GM18520 (cell line): Measurements from ENCODE around the gene MACROD2.
"Not testable (repeated sequence)": the region's sequence is repeated elsewhere in the genome, so short reads cannot be mapped to it uniquely, and the experiment has no call there.

Experiments used
- ATAC-seq: cut with Tn5 transposase; IDR thresholded peaks from one replicate; pipeline ENCODE4 v1.9.1; 2021; ENCODE audit not compliant: unreplicated experiment

Gene MACROD2

DNA sequence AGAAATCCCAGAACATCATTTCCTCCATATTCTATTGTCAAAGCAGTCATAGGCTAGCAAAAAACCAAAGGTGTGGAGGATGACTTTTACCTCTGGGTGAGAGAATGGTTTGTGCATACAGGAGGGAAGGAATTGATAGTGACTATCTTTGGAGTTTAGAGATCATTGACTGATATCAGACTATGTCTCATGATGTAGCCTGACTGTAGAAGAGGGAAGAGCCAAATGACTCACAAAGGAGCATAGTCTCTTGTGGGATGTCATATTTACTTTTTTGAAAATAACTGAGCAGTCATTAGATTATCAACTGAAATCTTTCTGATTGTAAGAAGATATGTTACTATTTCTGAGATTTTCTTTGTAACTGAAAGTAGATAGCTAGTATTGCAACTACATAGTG lies 183.6 kb downstream of the MACROD2 start:
- no peak for ATAC-seq

DNA sequence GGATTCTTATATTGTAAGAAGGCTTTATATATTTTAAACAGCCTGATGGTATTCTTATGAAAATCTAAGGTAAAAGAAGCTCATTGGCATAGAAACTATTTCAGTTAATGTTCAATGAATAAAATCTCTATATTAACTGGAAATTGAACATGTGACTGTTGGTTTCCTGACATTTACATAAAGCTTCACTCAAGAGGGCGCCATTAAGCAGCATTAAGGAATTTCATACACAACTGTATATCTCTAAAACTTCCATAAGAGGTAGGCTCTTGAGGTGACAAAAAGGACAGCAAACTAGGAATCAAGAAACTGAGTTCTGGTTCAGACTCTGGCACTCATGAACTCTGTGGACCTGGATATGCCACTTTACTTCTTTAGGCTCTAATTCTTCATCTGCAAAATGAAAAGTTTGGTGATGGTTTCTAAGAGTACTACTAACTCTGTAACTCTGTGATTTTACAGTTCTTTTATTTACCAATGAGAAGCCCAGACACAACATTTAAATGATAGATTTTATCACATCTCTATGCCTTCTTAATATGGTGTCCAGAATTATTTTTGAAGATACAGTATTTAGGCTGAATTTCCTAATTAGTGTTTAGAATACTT lies 194.6 kb downstream of the MACROD2 start:
- ATAC-seq = no peak

DNA sequence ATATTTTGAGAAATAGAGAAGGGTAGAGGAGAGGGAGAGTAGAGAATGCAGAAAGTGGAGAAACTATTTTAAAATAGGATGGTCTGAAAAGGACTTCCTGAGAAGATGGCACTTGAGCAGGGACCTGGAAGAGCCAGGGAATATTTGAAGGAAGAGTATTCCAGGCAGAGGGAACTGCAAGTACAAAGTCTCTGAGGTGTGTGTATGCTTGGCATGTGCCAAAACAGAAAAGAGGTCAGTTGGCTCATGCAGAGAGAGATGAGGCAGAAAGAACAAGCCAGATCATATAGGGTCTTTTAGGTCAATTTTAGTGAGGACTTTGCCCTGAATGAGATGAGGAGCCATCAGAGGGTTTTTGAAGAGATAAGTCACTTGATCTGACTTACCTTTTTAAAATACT lies 196.2 kb downstream of the MACROD2 start:
- ATAC-seq = no peak

DNA sequence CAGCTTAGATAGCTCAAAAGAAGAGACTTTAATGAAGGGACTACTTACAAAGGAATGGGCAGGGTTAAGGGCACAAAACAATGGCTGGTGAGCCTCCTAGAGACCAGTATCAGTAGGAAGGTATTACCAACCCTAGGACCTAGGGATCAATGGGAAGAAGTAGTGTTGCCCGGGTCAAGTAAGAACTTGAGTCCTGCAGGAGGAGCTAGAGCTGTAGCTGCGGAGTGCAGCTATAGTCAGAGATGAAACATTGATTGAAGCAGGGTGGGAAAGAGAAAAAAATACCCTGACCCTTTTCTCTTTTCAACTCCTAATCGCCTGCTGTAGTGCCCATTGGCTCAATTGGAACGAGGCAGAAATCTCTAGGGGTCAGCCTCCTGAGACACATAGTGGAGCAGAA lies 198.1 kb downstream of the MACROD2 start:
- no peak for ATAC-seq

DNA sequence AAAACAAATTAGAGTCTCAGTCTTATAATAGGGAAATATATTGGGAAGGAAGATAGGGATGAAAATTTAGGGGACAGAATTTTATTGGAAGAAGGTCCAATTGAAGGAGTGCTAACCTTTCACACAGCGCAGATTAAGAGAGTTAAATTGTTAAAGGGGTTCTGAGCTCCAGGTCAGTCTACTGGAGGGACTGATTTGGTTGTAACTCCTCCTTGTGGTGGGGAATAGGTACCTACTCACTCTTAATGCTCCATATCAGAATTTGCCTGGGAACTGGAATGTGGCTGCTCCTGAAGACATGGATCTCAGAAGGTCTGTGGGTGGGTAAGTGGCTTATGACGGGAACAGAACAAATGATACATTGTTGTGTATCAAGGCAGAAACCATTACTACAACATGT lies 198.6 kb downstream of the MACROD2 start:
- ATAC-seq = no peak

DNA sequence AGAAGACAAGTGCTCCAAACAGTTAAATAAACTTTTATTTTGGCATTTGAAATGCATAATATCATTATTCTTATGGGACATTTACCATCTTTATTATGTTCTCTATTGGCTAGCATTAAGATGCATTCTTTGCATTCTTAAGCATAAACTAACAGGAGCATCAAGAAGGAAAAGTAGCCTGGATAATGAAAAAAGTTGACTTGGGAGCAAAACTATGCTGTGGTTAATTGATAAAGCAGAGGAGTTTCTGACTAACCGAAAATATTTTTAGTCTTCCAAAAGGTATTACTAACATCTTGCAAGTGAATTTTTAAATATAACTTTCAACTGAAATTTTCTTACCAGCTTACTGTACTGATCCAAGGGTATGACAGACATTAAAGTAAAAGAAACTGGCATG lies 201.8 kb downstream of the MACROD2 start:
- no peak for ATAC-seq

DNA sequence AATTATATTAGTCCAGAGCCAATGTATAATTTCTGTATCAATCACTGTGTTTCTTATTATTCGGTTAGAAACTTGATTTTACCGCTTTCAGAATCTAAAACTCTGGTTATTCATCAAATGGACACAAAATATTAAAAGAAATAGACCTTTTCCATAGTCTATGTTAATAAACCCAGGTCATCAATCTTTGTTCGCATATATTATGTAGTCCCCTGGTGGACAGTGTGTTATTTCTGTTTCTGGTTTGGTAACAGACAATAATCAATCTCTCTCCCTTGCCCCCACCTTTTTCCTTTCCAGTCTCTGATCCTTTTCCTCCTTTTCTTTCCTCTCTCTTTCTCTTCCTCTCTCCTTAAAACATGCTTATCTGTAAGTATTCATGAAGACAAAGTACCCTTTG lies 203.1 kb downstream of the MACROD2 start:
- ATAC-seq = no peak

DNA sequence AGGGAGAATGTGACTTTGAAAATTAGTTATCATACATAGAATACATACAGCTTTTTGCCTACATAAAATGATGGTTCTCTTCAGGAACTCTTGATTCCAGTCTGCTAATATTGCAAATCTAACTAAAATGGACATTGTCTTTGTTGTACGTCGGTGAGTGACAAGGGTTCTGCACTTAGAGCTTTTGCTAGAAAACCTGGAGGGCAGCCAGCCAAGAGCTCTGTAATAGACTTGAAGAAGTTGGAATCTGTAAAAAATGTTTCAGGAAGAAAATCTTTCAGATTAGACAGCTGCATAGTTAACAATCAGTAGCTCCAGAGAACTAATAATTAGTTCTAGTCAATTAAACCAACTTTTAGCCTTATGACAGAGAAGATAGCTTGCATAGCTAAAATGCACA lies 203.8 kb downstream of the MACROD2 start:
- ATAC-seq = no peak

DNA sequence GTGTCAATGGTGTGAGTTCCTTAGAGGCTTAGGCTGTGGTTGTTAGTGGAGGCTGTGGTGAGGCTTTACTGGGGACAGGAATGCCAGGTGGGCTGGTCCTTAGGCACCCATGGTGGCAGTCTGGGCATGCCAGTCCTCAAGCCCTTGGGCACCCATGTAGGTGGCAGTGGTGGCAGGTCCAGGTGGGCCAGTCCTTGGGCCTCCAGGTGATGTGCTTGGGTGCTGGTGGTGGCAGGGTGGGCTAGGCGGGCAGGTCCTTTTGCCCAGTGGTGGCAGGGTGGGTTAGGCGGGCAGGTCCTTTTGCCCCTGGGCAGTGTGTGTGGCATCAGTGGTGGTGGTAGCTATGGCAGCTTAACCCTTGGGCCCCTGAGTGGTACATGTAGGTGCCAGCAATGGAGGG lies 208.3 kb downstream of the MACROD2 start:
- ATAC-seq = no peak

DNA sequence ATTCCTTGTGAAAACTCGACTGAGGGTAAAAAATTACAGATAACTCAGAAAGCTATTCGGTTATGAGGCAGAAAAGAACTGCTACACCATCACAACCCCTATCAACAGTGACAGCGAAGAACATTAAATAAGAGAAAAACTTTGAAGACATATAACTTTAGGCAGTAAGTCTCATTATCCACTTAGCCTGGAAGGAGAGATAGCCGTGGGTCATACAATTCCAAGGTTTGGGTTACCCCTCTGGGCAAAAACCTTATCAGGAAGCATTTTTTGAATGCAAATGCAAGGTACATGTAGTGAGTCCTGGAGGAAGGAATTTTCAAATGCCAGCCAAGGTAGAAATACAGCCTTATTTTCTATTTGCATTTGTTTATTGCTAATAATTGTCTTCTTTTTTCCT lies 212.3 kb downstream of the MACROD2 start:
- ATAC-seq = no peak

DNA sequence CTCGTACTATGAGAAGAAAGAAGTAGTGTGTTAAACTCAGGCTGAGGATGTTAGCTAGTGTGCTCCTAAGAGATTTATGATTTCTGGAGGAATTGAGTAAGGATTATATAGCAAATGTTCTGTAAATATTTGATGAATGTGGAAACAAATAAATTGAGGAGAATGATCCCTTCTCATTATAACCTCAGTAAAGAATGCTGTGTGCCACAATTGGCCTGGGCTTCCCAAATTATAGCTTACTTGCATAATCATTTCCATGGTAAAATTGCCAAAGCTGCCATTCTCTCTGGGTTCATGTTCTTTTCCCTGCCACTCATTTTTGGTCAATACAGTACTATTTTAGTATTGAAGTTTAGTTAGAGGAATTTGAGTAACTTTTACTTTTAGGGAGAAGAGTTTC lies 213.6 kb downstream of the MACROD2 start:
- no peak for ATAC-seq

DNA sequence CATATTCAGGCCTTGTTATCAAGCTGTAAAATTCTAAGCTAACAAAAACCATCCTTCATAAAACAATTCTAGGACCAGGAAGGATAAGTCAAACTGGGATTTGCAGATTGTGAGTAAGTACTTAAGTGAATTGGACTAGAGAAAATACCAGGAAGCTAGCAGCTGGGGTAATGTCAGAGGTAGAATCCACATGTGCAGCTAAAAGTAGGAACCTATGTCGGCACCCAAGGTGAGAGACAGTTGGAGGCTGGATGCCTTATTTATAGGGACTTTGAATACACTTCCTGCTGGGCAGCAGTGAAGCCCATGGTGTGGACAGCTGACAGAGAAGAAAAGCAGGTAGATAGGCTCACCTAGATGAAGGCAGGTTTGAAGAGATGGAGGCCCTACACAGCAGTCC lies 214.8 kb downstream of the MACROD2 start:
- ATAC-seq = no peak

DNA sequence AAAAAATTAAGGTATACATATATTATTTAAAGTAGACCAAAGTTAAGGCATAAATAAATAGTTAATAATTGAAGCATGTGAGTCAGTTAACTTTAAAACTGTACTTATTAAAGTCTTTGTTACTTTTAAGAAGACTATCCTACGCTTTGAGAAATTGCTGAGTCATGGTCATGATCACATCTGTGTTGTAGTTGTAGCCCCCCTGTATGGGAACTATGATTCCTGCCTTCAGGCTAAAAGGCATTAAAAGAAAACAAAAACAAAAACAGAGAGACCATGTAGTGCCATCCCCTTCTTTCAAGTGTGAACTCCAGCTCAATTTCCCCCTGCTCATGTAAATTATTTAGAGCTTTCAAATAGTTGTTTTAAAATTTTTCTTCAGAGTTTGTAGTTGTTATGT lies 218.7 kb downstream of the MACROD2 start:
- no peak for ATAC-seq

DNA sequence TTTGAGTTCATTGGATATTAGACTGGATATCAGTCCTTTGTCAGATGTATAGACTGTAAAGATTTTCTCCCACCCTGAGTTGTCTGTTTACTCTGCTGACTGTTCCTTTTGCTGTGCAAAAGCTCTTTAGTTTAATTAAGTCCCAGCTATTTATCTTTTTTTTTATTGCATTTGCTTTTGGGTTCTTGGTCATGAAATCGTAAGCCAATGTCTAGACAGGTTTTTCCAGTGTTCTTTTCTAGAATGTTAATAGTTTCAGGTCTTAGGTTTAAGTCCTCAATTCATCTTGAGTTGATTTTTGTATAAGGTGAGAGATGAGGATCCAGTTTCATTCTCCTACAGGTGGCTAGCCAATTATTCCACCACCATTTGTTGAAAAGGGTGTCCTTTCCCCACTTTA lies 220.6 kb downstream of the MACROD2 start:
- ATAC-seq = not testable (repeated sequence)

DNA sequence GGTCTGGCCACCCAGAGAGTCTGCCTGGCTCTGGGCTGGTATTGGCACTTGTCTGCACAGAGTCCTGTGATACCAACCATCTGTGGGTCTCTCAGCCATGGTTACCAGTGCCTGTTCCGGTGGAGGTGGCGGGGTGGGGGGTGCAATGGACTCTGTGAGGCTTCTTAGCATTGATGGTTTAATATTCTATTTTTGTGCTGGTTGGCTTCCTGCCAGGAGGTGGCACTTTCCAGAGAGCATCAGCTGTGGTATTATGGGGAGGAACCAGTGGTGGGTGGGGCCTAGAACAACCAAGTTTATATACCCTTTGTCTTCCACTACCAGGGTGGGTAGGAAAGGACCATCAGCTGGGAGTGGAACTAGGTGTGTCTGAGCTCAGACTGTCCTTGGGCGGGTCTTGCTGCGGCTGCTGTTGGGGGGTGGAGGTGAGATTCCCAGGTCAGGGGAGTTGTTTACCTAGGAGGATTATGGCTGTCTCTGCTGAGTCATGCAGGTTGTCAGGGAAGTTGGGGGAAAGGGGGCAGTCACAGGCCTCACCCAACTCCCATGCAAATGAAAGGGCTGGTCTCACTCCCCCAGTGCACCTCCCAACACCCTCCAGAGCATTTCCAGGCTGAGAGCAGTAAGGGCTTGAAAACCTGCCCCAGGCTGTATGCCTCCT lies 224.6 kb downstream of the MACROD2 start:
- ATAC-seq = no peak

DNA sequence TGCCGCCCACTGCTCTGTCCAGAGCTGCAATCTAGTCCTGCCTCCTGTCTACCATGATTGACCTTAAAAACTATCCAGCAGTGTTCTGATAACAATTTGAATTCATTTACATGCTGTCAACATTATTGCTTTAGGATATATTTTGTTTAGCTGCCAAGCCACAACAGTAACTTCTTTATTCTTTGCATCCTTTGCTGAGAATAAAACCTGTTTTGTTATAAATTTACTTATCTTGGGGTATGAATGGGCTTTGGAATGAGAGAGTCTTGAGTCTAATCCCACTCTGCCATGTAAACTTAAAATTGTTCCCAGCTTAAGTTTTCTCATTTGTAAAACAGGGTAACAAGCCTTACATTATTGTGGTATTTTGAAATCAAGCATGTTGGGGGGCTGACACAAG lies 225.7 kb downstream of the MACROD2 start:
- ATAC-seq = no peak

DNA sequence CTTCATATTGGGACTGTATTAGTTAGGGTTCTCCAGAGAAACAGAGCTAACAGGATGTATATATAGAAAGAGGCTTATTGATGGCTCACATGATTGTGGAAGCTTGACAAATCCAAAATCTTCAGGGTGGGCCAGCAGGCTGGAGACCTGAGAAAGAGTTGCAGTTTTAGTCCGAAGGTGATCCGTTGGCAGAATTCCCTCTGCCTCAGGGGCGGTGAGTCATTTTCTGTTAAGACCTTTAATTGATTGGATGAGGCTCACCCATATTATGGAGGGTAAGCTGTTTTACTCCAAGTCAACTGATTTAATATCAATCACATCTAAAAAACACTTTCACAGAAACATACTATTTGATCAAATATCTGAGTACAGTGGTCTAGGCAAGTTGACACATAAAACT lies 228.5 kb downstream of the MACROD2 start:
- no peak for ATAC-seq

DNA sequence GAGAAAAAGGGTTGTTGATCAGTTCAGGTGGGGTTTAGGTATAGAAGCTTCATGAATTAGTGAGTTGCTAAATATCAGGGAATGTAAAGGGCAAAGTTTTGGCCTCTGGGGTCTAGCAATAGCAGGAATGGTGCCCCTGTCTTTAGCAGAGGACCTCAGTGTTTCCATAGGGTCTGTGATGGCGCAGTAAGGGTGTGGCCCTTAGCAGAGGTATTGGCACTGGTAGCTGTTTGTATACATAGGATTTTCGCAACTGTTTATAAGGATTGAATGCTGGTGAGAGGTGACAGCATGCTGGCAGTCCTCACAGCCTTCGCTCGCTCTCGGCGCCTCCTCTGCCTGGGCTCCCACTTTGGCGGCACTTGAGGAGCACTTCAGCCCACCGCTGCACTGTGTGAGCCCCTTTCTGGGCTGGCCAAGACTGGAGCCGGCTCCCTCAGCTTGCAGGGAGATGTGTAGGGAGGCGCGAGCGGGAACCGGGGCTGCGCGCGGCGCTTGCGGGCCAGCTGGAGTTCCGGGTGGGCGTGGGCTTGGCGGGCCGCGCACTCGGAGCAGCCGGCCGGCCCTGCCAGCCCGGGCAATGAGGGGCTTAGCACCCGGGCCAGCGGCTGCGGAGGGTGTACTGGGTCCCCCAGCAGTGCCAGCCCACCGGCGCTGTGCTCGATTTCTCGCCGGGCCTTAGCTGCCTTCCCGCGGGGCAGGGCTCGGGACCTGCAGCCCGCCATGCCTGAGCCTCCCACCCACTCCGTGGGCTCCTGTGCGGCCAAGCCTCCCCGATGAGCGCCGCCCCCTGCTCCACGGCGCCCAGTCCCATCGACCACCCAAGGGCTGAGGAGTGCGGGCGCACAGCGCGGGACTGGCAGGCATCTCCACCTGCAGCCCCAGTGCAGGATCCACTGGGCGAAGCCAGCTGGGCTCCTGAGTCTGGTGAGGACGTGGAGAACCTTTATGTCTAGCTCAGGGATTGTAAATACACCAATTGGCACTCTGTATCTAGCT lies 231.0 kb downstream of the MACROD2 start:
- ATAC-seq = not testable (repeated sequence)

DNA sequence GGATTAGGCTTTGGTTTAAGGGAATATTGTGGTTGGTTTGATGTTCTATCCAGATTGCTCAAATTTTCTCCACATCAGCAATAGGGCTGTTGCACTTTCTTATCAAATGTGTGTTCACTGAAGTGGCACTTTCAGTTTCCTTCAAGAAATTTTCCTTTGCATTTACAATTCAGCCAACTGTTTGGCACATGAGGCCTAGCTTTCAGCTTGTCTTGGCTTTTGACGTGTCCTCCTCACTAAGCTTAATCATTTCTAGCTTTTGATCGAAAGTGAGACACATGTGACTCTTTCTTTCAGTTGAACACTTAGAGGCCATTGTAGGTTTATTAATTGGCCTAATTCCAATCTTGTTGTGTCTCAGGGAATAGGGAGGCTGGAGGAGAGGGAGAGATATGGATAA lies 237.3 kb downstream of the MACROD2 start:
- peak; percentile 58 for ATAC-seq

DNA sequence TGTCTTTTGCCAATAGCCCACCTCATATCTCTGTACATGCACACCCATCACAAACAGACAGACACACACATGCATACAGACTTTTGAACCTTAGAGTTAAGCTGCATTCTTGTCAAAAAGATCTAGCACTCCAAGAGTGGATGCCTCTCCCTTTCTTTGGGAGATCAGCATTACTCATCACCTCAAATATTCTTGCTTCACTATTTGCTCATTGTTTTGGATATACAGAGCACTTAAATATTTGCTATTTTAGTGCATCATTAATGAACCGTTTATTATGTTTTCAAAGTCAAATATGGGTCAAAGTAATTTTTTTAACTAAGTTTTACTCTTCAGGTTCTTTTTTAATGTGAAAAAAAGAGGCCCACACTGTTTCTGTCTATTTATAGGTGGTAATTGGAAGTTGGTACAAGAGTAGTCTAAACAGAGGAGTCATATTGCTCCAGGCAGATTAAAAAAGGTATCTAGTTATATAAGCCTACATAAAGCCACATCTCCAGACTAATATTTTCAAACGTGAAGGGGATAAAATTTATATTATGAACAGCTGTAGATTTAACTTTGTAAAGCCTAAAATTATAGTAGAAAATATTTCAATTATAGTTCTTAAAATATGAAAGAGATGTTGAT lies 239.5 kb downstream of the MACROD2 start:
- ATAC-seq = no peak

DNA sequence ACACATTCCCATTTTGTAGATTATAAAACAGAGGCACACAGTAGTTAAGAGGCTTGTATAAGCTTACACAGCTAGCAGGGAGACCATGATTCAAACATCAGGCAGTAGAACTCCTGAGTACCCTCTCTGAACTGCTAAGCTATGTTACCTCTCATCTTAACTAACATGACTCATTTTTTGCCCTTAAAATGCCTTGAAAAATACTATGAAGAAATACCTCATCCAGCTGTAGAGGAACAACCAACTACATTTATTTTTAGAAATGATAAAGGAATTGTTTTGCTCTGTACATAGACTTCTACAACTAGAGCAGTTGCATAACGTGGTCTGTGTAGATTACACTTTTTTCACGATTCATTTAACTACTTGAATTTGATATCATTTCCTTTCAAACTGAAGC lies 240.0 kb downstream of the MACROD2 start:
- ATAC-seq = no peak
